ENCODE results near the gene SHISAL1. TPM values are rescaled to one million over a fixed set of nuclear protein-coding genes. Genes with fewer than 3 reads are reported as not detected.

SHISAL1 gene
- total and polyA plus RNA-seq, 2 donors (not counting 3 experiments of a cell fraction or from before 2014, with no cell fraction given), result 0.01 to 0.07 TPM

- no peaks in the 10 kb centered on the region for H4K20me1 ChIP-seq (replicated peaks; ENCODE audit: control insufficient read depth, extremely low read depth, insufficient read depth, low read length)
- no peak overlapping the region for H3K27ac ChIP-seq (ENCODE audit: insufficient read depth, low read depth, low read length)
- no peaks in the 10 kb centered on the region for H3K9me3 ChIP-seq (replicated peaks; ENCODE audit: control insufficient read depth, insufficient read depth, low read length)
- no peak for FAIRE-seq
- H3K4me2 ChIP-seq (ENCODE audit: insufficient read depth, low read length), result no peak overlapping the region
- no peaks in the 10 kb centered on the region for H3K4me1 ChIP-seq (ENCODE audit: control insufficient read depth, extremely low read depth, insufficient read depth, low read length)
- no TSS peak for BruUV-seq (replicated peaks)
- no peaks in the 10 kb centered on the region for H3K27me3 ChIP-seq (ENCODE audit: control insufficient read depth in 2 of 2, insufficient read depth in 2 of 2, low read length in 2 of 2)
- no peak overlapping the region for H3K9ac ChIP-seq (replicated peaks; ENCODE audit: extremely low read depth, insufficient read depth, low read length)
- intact Hi-C loops (cut with micrococcal nuclease), result no loop called here
- ChIA-PET CTCF (interaction anchor here (1.3 kb wide), 1 partner anchor 34 kb away, joined by 3 read pairs; no protein-coding TSS in a partner anchor), POLR2A (no interaction called here)
- no peak overlapping the region for H3K4me3 ChIP-seq (replicated peaks in 1 of 3; ENCODE audit: insufficient read depth in 1 of 3, low read depth in 1 of 3, low read length in 3 of 3)
- TF ChIP-seq CTCF (IDR thresholded peaks at IDR 0.05; ENCODE audit: extremely low read depth in 1 of 2, insufficient read depth in 1 of 2, low read depth in 1 of 2, low read length in 2 of 2), result no peak
- no peak for TF ChIP-seq GATA2 (IDR thresholded peaks at IDR 0.05; ENCODE audit: insufficient read depth, insufficient read length, low read depth, low read length)
- no peak for TF ChIP-seq POLR2A (IDR thresholded peaks at IDR 0.05; ENCODE audit: low read depth, low read length)
- TF ChIP-seq EZH2 (IDR thresholded peaks at IDR 0.05; ENCODE audit: borderline replicate concordance, low read depth, low read length, severe bottlenecking), result no peak
- TF ChIP-seq MAX (IDR thresholded peaks at IDR 0.05; ENCODE audit: insufficient read depth, insufficient read length), result no peak
- TF ChIP-seq MYC (IDR thresholded peaks at IDR 0.05; ENCODE audit: low read depth, low read length), result no peak
- TF ChIP-seq POLR2AphosphoS5 (IDR thresholded peaks at IDR 0.05; ENCODE audit: insufficient read depth, low read depth, low read length), result no peak
- TF ChIP-seq FOS (IDR thresholded peaks at IDR 0.05; ENCODE audit: borderline replicate concordance, insufficient read depth, low read length), result no peak
- no peak for TF ChIP-seq JUN (IDR thresholded peaks at IDR 0.05; ENCODE audit: borderline replicate concordance, insufficient read depth, insufficient read length, low read depth)
- no peaks in the 10 kb centered on the region for H3K79me2 ChIP-seq (ENCODE audit: control insufficient read depth, insufficient read depth, low read length)
- H3K36me3 ChIP-seq (ENCODE audit: control insufficient read depth in 2 of 2, extremely low read depth in 1 of 2, insufficient read depth in 2 of 2, low read length in 2 of 2), result no peaks in the 10 kb centered on the region
- H2AFZ ChIP-seq (ENCODE audit: low read depth, low read length), result no peak overlapping the region
- H3K9me1 ChIP-seq (replicated peaks; ENCODE audit: control insufficient read depth, extremely low read depth, insufficient read depth, low read length), result no peaks in the 10 kb centered on the region
- dilution Hi-C loops (cut with MboI; ENCODE audit: extremely low pct_ligation_motif_present, low sequenced_read_pairs), result no loop called here
- no peak for DNase-seq (ENCODE audit: low read depth, low spot score)
Measured at GRCh38 chr22:44291674-44292360, 20.9 kb downstream of the SHISAL1 start.
